BE2C (cell line): ENCODE results near the gene TUFT1.

Experiments
- DNase-seq: peaks from one replicate; pipeline ENCODE4 v3.0.0-alpha.2; 2020
- H3K27me3 ChIP-seq: fragments of 250-450 bp; sonication (Bioruptor Pico); 2 replicates; pipeline ENCODE4 v1.5.1; 2020; ENCODE audit warnings: mild to moderate bottlenecking
- H3K36me3 ChIP-seq: fragments of 250-450 bp; sonication (Bioruptor Pico); 2 replicates; pipeline ENCODE4 v1.5.1; 2020; ENCODE audit warnings: mild to moderate bottlenecking
- H3K4me1 ChIP-seq: fragments of 250-450 bp; sonication (Bioruptor Pico); 2 replicates; pipeline ENCODE4 v1.5.1; 2020
- H3K4me3 ChIP-seq: 2 replicates; pipeline ENCODE4 v1.5.1; 2011; ENCODE audit warnings: low read depth, low read length
- H3K9me3 ChIP-seq: fragments of 250-450 bp; sonication (Bioruptor Pico); 2 replicates; pipeline ENCODE4 v1.5.1; 2020
- TF ChIP-seq, protein P1 (sequence below): IDR thresholded peaks from 2 replicates; pipeline ENCODE4 v1.5.1; 2012; ENCODE audit warnings: mild to moderate bottlenecking, low read depth, low read length

The TUFT1 gene

DNA sequence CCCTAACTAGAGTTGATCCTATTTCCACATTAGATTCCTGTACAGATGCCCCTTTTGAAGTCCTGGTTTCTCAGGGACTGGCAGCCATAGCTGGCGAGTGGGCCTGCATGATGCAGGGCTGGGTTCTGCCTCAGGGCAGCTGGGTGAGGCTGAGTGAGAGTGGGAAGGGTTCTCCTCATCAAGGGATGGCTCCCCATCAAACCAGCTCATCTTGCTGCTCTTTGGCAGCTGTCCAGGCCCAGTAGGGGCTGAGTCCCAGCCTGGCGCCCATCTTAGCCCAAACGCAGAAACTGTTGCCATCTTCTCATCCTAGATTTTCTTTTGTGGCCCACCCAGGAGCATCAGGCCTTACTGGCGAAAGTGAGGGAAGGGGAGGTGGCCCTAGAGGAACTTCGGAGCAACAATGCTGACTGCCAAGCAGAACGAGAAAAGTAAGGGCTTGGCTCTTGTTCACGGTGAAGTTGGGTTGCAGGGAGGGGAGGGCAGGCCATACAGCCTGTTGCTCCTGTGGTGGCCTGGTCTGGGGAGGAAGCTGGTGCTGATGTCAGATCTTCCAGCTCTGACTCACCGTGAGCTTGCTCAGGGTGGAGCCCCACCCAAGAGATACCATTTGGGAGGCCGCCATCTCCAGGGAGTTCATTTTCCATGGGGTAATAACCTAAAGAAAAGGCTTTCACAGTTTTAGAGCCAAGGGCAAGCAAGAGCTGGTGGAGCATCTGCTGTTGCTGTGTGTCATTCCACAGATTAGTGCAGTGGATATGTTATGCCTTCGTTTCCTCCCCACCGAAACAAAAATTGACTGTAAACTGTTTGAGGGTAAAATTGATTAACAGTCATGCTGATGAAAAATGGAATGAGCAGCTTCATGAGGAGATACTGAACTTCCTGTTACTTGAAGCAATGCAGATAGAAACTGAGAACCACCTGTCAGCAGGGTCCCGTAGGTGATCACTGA, 34.7 kb downstream of the TUFT1 start:
- Histone ChIP-seq H3K27me3 (no peaks in the 10 kb centered on the region; the same call in 1 of the 2 replicates), H3K36me3 (peaks cover 2% of the 10 kb centered on the region), H3K9me3 (no peaks in the 10 kb centered on the region), H3K4me1 (no peaks in the 10 kb centered on the region), H3K4me3 (no peak overlapping the region)
- TF ChIP-seq, protein P1, sequence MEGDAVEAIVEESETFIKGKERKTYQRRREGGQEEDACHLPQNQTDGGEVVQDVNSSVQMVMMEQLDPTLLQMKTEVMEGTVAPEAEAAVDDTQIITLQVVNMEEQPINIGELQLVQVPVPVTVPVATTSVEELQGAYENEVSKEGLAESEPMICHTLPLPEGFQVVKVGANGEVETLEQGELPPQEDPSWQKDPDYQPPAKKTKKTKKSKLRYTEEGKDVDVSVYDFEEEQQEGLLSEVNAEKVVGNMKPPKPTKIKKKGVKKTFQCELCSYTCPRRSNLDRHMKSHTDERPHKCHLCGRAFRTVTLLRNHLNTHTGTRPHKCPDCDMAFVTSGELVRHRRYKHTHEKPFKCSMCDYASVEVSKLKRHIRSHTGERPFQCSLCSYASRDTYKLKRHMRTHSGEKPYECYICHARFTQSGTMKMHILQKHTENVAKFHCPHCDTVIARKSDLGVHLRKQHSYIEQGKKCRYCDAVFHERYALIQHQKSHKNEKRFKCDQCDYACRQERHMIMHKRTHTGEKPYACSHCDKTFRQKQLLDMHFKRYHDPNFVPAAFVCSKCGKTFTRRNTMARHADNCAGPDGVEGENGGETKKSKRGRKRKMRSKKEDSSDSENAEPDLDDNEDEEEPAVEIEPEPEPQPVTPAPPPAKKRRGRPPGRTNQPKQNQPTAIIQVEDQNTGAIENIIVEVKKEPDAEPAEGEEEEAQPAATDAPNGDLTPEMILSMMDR = no peak
- DNase-seq = no peak

DNA sequence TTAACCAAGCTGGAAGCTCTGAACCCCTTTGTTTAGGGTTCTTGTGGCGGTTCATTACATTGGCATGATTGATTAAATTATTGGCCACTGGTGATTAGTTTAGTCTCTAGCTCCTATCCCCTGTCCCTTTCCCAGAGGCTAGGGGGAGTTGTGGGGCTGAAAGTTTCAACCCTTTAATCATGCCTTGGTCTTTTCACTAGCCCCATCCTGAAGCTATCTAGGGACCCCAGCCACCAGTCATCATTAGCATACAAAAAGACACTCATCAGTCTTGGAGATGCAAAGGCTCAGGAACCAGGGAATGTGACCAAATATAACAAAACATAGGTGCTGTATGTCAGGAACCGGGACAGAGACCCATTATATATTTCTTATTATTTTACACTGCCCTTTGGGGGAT, 37.1 kb downstream of the TUFT1 start:
- Histone ChIP-seq H3K27me3 (no peaks in the 10 kb centered on the region; the same call in 1 of the 2 replicates), H3K36me3 (peaks cover 2% of the 10 kb centered on the region), H3K9me3 (no peaks in the 10 kb centered on the region), H3K4me3 (no peak overlapping the region), H3K4me1 (no peaks in the 10 kb centered on the region)
- DNase-seq = no peak
- TF ChIP-seq, protein P1 = no peak

DNA sequence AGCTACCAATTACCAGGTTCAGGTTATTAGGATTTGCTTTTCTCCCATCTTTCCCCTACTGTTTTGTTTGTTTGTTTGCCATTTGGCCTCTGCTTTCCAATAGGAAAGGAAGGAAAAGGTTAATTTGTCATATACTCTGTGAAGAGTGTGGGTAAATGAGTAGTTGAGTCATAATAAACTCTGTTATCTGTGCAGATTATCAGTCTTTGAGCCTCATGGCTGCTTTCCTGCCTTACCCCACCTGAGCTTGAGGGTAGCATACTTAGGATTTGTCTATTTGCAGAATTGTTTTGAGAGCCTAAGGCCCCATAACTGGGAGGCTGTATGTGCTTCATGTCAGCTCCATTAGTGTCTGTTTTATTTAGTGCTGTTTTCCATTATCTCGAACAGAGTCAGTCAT, 38.8 kb downstream of the TUFT1 start:
- TF ChIP-seq, protein P1 = no peak

DNA sequence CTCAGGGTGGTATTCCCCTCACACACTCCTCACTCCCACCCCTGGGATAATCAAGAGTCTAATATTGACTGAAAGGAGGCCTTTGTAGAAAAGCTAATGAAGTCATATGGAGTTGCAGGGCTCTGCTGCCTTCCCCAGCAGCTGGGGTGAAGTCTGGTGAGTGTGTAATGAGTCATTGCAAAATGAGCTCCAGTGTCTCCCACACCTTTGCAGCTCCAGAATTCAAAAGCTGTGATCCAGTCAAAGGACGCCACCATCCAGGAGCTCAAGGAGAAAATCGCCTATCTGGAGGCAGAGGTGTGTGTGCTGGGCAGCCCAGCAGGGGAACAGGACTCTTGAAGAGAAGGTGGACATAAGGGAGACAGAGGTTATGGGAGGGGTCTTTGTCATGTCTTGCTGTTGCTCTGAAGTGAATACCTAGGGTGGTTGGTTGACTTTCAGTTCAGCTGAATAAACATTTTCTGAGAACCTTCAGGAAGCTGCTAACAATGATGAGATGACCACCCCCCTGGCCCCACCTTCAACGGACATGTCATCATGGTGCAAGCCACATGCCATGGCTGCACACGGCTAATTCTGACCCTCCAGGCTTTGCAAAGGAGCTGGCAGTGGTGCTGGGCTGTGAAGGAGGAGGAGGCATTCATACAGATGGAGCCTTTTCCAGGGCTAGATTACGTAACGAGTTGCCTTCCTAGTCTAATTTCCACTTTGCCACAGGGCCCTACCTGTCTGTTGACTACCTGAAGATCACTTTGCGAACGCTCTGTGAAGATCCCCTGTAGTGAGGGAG, 39.5 kb downstream of the TUFT1 start:
- peaks cover 2% of the 10 kb centered on the region for H3K36me3 ChIP-seq
- TF ChIP-seq, protein P1 = no peak

More for the DNA sequence above, 38.8 kb downstream of the TUFT1 start:
- Histone ChIP-seq H3K36me3 (peaks cover 2% of the 10 kb centered on the region), H3K9me3 (no peaks in the 10 kb centered on the region), H3K4me3 (no peak overlapping the region), H3K4me1 (peaks cover 5% of the 10 kb centered on the region; the same call in 1 of the 2 replicates), H3K27me3 (no peaks in the 10 kb centered on the region; the same call in 1 of the 2 replicates)
- DNase-seq = no peak

DNA sequence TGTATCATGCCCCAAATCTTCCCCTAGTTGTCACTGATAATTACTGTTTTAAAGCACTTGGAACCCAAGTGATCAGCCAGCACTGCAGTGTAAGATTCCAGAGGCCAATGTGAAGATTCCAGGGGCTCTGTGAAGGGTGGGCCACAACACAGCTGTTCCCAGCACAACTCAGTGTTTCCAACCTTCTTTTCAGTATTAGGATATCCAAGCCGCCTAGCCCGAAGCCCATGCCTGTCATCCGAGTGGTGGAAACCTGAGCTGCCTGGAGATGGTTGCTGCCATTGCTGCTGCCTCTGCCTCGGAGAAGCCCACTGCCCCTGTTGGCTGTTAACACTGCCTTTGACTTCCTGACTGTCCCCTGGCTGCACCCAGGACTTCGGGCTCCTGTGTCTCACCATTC, 41.3 kb downstream of the TUFT1 start:
- no peaks in the 10 kb centered on the region for H3K9me3 ChIP-seq
- TF ChIP-seq, protein P1 = no peak
- no peaks in the 10 kb centered on the region; the same call in 1 of the 2 replicates for H3K27me3 ChIP-seq
- no peak overlapping the region for H3K4me3 ChIP-seq
- no peak for DNase-seq
- H3K36me3 ChIP-seq = no peaks in the 10 kb centered on the region; the same call in none of the 2 replicates
- H3K4me1 ChIP-seq = peaks cover 9% of the 10 kb centered on the region; the same call in 1 of the 2 replicates

More for the DNA sequence above, 39.5 kb downstream of the TUFT1 start:
- H3K4me3 ChIP-seq = no peak overlapping the region
- no peaks in the 10 kb centered on the region; the same call in 1 of the 2 replicates for H3K27me3 ChIP-seq
- no peak for DNase-seq
- no peaks in the 10 kb centered on the region for H3K9me3 ChIP-seq
- H3K4me1 ChIP-seq = peaks cover 9% of the 10 kb centered on the region; the same call in 1 of the 2 replicates
